ENCODE measurements around the gene BANF2. TPM values are rescaled to one million over a fixed set of nuclear protein-coding genes. Genes with fewer than 3 reads are reported as not detected.

BANF2 gene
- total RNA-seq, 1 donor from 2014 or later = not detected

GRCh38 chr20:17735206-17735804 lies 35.5 kb downstream of the BANF2 start:
- Histone ChIP-seq H3F3A (ENCODE audit: low read depth) (no peaks in the 10 kb centered on the region), H2AFZ (replicated peaks) (no peak overlapping the region), H3K79me2 (ENCODE audit: low read depth) (no peaks in the 10 kb centered on the region), H3K27me3 (no peaks in the 10 kb centered on the region), H3K36me3 (no peaks in the 10 kb centered on the region), H4K20me1 (ENCODE audit: low read depth) (no peaks in the 10 kb centered on the region), H3K9me3 (ENCODE audit: low read depth) (no peaks in the 10 kb centered on the region), H3K9ac (no peak overlapping the region), H3K27ac (no peak overlapping the region), H3K4me3 (no peak overlapping the region), H3K4me2 (no peak overlapping the region), H3K4me1 (no peaks in the 10 kb centered on the region)
- Mint-ChIP-seq H3K4me1 (peaks cover 13% of the 10 kb centered on the region), H3K4me3 (no peak overlapping the region), H3K27ac (peak overlapping the region; percentile 57), H3K27me3 (ENCODE audit: insufficient read depth, low read depth) (peaks cover 10% of the 10 kb centered on the region), H3K9me3 (peaks cover 22% of the 10 kb centered on the region), H3K36me3 (no peaks in the 10 kb centered on the region)
- TF ChIP-seq EZH2phosphoT487 (IDR thresholded peaks at IDR 0.05) (no peak), CTCF (IDR thresholded peaks at IDR 0.05) (no peak), EZH2 (IDR thresholded peaks at IDR 0.05) (no peak)
- no peak for DNase-seq (ENCODE audit: low spot score)

- no peak overlapping the region for H3K27ac ChIP-seq
- H3K4me1 ChIP-seq = no peaks in the 10 kb centered on the region
- H3K79me2 ChIP-seq (ENCODE audit: low read depth) = no peaks in the 10 kb centered on the region
These were observed 36.3 kb downstream of the BANF2 start for GRCh38 chr20:17735959-17736621.

GRCh38 chr20:17738154-17738553 lies 38.4 kb downstream of the BANF2 start:
- no peaks in the 10 kb centered on the region for H3K79me2 ChIP-seq (ENCODE audit: low read depth)
- no peak for TF ChIP-seq CTCF (IDR thresholded peaks at IDR 0.05)
- TF ChIP-seq EZH2 (IDR thresholded peaks at IDR 0.05) = no peak
- TF ChIP-seq EZH2phosphoT487 (IDR thresholded peaks at IDR 0.05) = no peak
- DNase-seq (ENCODE audit: low spot score) = no peak
- H3K36me3 ChIP-seq = no peaks in the 10 kb centered on the region
- H3K4me1 Mint-ChIP-seq = peaks cover 13% of the 10 kb centered on the region
- H3K9me3 Mint-ChIP-seq = peaks cover 25% of the 10 kb centered on the region
- no peak overlapping the region for H3K4me3 ChIP-seq
- H4K20me1 ChIP-seq (ENCODE audit: low read depth) = no peaks in the 10 kb centered on the region
- no peak overlapping the region for H3K27ac ChIP-seq
- no peaks in the 10 kb centered on the region for H3K9me3 ChIP-seq (ENCODE audit: low read depth)
- H3K9ac ChIP-seq = no peak overlapping the region
- no peaks in the 10 kb centered on the region for H3K36me3 Mint-ChIP-seq
- H3K27ac Mint-ChIP-seq = no peak overlapping the region
- H3K27me3 ChIP-seq = no peaks in the 10 kb centered on the region
- H3F3A ChIP-seq (ENCODE audit: low read depth) = no peaks in the 10 kb centered on the region
- no peaks in the 10 kb centered on the region for H3K4me1 ChIP-seq
- H2AFZ ChIP-seq (replicated peaks) = no peak overlapping the region
- peaks cover 16% of the 10 kb centered on the region for H3K27me3 Mint-ChIP-seq (ENCODE audit: insufficient read depth, low read depth)
- H3K4me3 Mint-ChIP-seq = no peak overlapping the region
- H3K4me2 ChIP-seq = no peak overlapping the region

More at GRCh38 chr20:17735959-17736621, 36.3 kb downstream of the BANF2 start:
- no peak overlapping the region for H3K9ac ChIP-seq
- H3K27ac Mint-ChIP-seq = peak overlapping the region; percentile 57
- no peaks in the 10 kb centered on the region for H4K20me1 ChIP-seq (ENCODE audit: low read depth)
- no peak overlapping the region for H3K4me3 Mint-ChIP-seq
- no peaks in the 10 kb centered on the region for H3F3A ChIP-seq (ENCODE audit: low read depth)
- H3K27me3 ChIP-seq = no peaks in the 10 kb centered on the region
- no peak for DNase-seq (ENCODE audit: low spot score)
- H3K36me3 Mint-ChIP-seq = no peaks in the 10 kb centered on the region
- H3K27me3 Mint-ChIP-seq (ENCODE audit: insufficient read depth, low read depth) = peaks cover 10% of the 10 kb centered on the region
- no peak overlapping the region for H2AFZ ChIP-seq (replicated peaks)
- no peak overlapping the region for H3K4me2 ChIP-seq
- H3K9me3 ChIP-seq (ENCODE audit: low read depth) = no peaks in the 10 kb centered on the region
- peaks cover 22% of the 10 kb centered on the region for H3K9me3 Mint-ChIP-seq
- peaks cover 13% of the 10 kb centered on the region for H3K4me1 Mint-ChIP-seq
- no peaks in the 10 kb centered on the region for H3K36me3 ChIP-seq
- TF ChIP-seq CTCF (IDR thresholded peaks at IDR 0.05) (no peak), EZH2phosphoT487 (IDR thresholded peaks at IDR 0.05) (no peak), EZH2 (IDR thresholded peaks at IDR 0.05) (no peak)
- no peak overlapping the region for H3K4me3 ChIP-seq
